ENCODE data around the gene LGI1.

The LGI1 gene

DNA sequence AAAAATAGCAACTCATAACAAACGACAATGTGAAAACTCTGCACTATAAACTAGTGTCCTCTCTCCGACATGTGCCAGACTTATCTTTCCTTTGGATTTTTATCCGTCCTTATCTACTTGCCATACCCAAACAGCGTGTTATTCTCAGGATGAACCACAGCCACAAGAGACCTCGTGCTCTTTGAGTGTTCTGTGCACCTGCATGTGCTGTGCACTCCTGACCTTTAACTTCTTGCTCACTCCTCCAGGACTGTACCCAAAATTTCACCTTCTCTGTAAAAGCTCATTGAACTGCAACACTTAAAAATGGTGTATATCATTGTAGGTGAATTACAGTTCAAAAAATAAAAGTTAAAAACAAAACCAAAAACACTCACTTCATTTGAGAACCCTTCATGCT is 78.0 kb downstream of the LGI1 start:
- no peak overlapping the region for H3K4me3 ChIP-seq (ENCODE audit: control insufficient read depth, low read depth, low read length)
- TF ChIP-seq, protein P1, sequence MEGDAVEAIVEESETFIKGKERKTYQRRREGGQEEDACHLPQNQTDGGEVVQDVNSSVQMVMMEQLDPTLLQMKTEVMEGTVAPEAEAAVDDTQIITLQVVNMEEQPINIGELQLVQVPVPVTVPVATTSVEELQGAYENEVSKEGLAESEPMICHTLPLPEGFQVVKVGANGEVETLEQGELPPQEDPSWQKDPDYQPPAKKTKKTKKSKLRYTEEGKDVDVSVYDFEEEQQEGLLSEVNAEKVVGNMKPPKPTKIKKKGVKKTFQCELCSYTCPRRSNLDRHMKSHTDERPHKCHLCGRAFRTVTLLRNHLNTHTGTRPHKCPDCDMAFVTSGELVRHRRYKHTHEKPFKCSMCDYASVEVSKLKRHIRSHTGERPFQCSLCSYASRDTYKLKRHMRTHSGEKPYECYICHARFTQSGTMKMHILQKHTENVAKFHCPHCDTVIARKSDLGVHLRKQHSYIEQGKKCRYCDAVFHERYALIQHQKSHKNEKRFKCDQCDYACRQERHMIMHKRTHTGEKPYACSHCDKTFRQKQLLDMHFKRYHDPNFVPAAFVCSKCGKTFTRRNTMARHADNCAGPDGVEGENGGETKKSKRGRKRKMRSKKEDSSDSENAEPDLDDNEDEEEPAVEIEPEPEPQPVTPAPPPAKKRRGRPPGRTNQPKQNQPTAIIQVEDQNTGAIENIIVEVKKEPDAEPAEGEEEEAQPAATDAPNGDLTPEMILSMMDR (conservative IDR thresholded peaks at IDR 0.05; ENCODE audit: control insufficient read depth, insufficient read depth, low read depth, low read length): no peak
- DNase-seq (ENCODE audit: low read depth): no peak

DNA sequence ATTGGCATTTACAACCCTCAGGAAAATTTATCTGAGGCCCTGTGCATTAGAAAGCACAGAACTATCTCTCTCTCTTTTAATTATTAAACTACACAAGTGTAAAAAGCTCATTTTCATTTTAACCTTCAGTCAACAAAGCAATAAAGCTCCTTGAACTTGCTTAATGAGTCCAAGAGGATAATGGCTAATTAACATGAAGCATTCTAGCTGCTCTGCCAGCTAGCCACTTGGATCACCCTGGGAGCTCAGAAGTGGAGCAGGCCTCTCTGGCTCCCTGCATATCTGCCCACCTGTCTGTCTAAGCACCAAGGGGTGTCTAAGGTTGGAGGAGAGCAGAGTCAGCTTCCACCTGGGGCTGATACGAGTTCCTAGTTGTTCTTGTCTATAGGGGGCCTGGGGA is 80.1 kb downstream of the LGI1 start:
- TF ChIP-seq, protein P1 (conservative IDR thresholded peaks at IDR 0.05; ENCODE audit: control insufficient read depth, insufficient read depth, low read depth, low read length): no peak
- no peak for DNase-seq (ENCODE audit: low read depth)

DNA sequence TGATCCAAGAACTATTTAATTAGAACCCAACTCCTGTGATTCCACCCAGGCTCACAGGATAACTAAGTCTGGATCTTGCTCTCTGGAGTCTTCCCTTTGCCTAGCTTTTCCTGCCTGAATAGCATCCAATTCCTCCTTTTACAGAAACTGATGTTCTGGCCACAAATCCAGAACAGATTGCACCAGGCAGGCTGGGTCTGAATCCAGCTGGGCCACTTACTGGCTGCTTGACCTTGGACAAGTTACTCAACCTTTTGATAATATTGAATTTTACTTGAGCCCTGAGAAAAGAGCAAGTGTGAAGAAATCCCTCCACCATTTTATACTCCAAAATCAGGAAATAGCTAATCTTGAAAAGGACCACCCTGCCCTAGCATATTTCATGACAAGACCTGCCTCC is 80.5 kb downstream of the LGI1 start:
- no peak for DNase-seq (ENCODE audit: low read depth)
- TF ChIP-seq, protein P1 (conservative IDR thresholded peaks at IDR 0.05; ENCODE audit: control insufficient read depth, insufficient read depth, low read depth, low read length): no peak
- no peak overlapping the region for H3K4me3 ChIP-seq (ENCODE audit: control insufficient read depth, low read depth, low read length)

More for the DNA sequence above, 80.1 kb downstream of the LGI1 start:
- no peak overlapping the region for H3K4me3 ChIP-seq (ENCODE audit: control insufficient read depth, low read depth, low read length)

DNA sequence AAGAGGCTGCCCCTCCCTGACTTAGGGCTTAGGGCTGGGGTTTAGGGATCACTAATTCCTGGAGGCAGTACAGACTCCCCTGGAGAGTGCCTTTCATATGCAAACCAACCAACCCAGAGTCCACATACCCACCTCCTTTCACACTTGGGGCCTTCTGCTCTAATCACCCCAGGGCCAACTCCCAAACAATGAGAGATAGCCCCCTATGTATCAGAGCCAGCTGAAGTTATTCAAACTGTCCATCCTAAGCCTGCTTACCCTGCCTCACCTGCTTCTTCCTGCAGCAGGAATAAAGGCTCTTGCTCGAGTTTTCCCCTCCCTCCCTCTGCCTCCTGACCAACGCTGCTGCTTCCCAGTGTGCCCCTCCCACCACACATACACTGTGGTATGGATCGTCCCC is 84.2 kb downstream of the LGI1 start:
- H3K4me3 ChIP-seq (ENCODE audit: control insufficient read depth, low read depth, low read length): no peak overlapping the region
- no peak for DNase-seq (ENCODE audit: low read depth)
- TF ChIP-seq, protein P1 (conservative IDR thresholded peaks at IDR 0.05; ENCODE audit: control insufficient read depth, insufficient read depth, low read depth, low read length): no peak

DNA sequence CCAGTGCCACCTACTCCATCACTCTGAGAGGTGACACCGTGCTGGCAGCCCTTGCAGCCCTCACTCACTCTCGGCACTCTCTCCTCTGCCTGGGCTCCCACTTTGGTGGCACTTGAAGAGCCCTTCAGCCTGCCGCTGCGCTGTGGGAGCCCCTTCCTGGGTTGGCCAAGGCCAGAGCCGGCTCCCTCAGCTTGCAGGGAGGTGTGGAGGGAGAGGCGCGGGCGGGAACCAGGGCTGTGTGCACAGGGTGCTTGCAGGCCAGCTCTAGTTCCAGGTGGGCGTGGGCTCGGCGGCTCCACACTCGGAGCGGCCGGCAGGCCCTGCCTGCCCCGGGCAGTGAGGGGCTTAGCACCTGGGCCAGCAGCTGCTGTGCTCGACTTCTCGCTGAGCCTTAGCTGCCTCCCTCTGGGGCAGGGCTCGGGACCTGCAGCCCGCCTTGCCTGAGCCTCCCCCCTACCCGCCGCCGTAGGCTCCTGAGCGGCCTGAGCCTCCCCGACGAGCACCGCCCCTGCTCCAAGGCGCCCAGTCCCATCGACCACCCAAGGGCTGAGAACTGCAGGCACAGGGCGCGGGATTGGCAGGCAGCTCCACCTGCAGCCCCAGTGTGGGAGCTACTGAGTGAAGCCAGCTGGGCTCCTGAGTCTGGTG is 87.4 kb downstream of the LGI1 start:
- H3K4me3 ChIP-seq (ENCODE audit: control insufficient read depth, low read depth, low read length): no peak overlapping the region
- TF ChIP-seq, protein P1 (conservative IDR thresholded peaks at IDR 0.05; ENCODE audit: control insufficient read depth, insufficient read depth, low read depth, low read length): no peak
- DNase-seq (ENCODE audit: low read depth): no peak

All from fibroblast of mammary gland (primary cell).